ENCODE measurements around the gene CPLX1.

The CPLX1 gene

GRCh38 chr4:825971-826330 is at the start of gene CPLX1:
CPLX1 (minus strand) TSS chr4:826129; CDS start chr4:824522, 1,607 bp downstream.
- no peak for DNase-seq (ENCODE audit: low read depth)

- DNase-seq (ENCODE audit: low read depth) = no peak
These were observed 49.3 kb upstream of the CPLX1 start for GRCh38 chr4:874971-875817.

- no peak for DNase-seq (ENCODE audit: low read depth)
These were observed 48.1 kb upstream of the CPLX1 start for GRCh38 chr4:874056-874455.

- no peak for DNase-seq (ENCODE audit: low read depth)
These were observed 46.5 kb upstream of the CPLX1 start for GRCh38 chr4:872241-872981.

- DNase-seq (ENCODE audit: low read depth) = no peak
These were observed 45.6 kb upstream of the CPLX1 start for GRCh38 chr4:871484-871883.

GRCh38 chr4:870951-871350 is 45.0 kb upstream of the CPLX1 start:
- no peak for DNase-seq (ENCODE audit: low read depth)

- DNase-seq (ENCODE audit: low read depth) = no peak
These were observed 43.8 kb upstream of the CPLX1 start for GRCh38 chr4:869776-870175.

- peak; percentile 16 for DNase-seq (ENCODE audit: low read depth)
These were observed 42.5 kb upstream of the CPLX1 start for GRCh38 chr4:868421-868820.

GRCh38 chr4:867526-868250 is 41.8 kb upstream of the CPLX1 start:
- no peak for DNase-seq (ENCODE audit: low read depth)

GRCh38 chr4:866761-867390 is 40.9 kb upstream of the CPLX1 start:
- peak; percentile 86 for DNase-seq (ENCODE audit: low read depth)

- no peak for DNase-seq (ENCODE audit: low read depth)
These were observed 40.3 kb upstream of the CPLX1 start for GRCh38 chr4:866068-866760.

GRCh38 chr4:865572-865971 is 39.6 kb upstream of the CPLX1 start:
- DNase-seq (ENCODE audit: low read depth) = no peak

GRCh38 chr4:865121-865465 is 39.2 kb upstream of the CPLX1 start:
- DNase-seq (ENCODE audit: low read depth) = no peak

- no peak for DNase-seq (ENCODE audit: low read depth)
These were observed 38.7 kb upstream of the CPLX1 start for GRCh38 chr4:864456-865120.

GRCh38 chr4:860561-860960 is 34.6 kb upstream of the CPLX1 start:
- no peak for DNase-seq (ENCODE audit: low read depth)

GRCh38 chr4:859496-859895 is 33.6 kb upstream of the CPLX1 start:
- DNase-seq (ENCODE audit: low read depth) = no peak

GRCh38 chr4:858831-859451 is 33.0 kb upstream of the CPLX1 start:
- no peak for DNase-seq (ENCODE audit: low read depth)

- no peak for DNase-seq (ENCODE audit: low read depth)
These were observed 32.1 kb upstream of the CPLX1 start for GRCh38 chr4:858041-858481.

GRCh38 chr4:857461-857860 is 31.5 kb upstream of the CPLX1 start:
- DNase-seq (ENCODE audit: low read depth) = no peak

GRCh38 chr4:856225-856901 is 30.4 kb upstream of the CPLX1 start:
- no peak for DNase-seq (ENCODE audit: low read depth)

Measured in amniotic epithelial cell (primary cell).